Left renal cortex interstitium (tissue), 4 donors: ENCODE results near the gene STARD10. TPM values are rescaled to one million over a fixed set of nuclear protein-coding genes. Genes with fewer than 3 reads are reported as not detected.

Experiments used
- DNase-seq, 4 donors: peaks; one replicate each; pipeline ENCODE4 v3.0.0-alpha.2; 2013; ENCODE audit warnings: low read depth in 4 of 4, low spot score in 2 of 4, missing footprints in 1 of 4
- polyA plus RNA-seq, 4 donors: library from polyadenylated mRNA; unstranded; fragments of 120-200 nt; gene quantifications; one replicate each; pipeline ENCODE4 v1.2.1, GENCODE V29; 2013; ENCODE audit not compliant: insufficient read length in 4 of 4

STARD10 gene
- polyA plus RNA-seq, 4 donors: 70.6 to 84.7 (median 82.3) TPM

DNA sequence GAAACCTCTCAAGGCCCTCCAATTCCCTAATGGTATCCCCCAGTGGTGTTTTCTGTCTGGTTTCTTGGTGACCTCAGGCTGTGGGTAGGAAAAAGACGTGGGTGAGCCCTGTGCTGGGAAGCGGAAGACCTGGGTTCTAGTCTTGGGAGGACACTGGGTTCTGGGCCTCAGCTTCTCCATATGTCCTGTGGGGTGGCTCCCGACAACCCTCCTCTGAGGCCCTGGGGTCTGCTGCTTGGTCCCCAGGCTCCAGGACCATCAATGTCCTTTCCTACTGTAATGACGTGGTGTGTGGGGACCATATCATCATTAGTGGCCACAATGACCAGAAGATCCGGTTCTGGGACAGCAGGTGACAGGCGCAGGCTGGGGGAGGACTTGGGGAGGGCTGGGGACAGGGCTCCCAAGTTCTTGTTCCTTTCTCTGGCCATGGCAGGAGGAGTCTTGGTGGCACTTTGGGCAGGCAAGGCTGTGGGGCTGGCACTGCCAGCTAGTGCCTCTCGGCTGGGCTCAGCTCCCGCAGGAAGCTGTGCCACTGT, 33.2 kb upstream of the STARD10 start:
- no peak for DNase-seq

DNA sequence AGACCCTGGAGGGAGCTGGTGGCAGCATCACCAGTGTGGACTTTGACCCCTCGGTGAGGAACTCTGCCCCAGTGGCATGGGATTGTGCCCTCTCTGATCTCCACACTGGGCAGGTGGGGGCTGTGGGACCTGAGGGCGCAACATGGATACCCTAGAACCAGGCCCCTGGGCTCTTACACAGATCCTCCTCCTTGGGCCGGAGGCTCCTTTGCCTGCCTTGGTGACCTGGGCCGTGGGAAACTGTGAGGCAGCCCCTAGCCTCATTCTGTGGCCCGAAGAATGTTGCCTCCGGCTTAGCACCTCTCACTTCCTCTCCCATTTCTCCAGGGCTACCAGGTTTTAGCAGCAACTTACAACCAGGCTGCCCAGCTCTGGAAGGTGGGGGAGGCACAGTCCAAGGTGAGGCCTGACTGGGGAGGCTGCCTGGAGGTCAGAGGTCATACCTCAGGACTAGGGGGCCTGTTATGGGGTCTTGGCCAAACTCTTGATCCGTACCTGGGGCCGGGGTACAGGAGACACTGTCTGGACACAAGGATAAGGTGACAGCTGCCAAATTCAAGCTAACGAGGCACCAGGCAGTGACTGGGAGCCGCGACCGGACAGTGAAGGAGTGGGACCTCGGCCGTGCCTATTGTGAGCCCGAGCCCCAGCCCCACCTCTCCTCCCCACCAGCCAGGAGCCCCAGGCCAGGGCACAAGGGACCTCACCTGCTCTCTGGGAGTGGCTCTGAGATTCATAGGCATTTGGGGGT, 32.5 kb upstream of the STARD10 start:
- no peak for DNase-seq

DNA sequence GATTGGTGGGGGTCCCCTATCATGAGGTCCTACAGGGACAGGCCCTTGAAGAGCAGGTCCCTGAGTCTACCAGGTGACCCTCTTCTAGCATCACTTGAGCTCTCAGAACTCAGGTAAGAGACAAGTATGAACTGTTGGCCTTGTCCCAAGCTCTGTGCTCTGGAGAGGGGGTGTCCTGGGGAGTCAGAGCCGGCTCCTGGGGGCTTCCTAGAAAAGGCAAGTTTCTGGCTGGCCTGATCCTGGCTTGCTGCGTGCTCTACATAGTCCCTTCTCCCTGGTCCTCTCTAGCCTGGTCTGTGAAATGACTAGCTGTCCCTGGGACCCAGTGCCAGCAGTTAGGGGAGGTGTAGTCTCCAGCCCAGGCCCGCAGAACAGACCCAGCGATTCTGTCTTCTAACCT, 31.8 kb upstream of the STARD10 start:
- no peak for DNase-seq

DNA sequence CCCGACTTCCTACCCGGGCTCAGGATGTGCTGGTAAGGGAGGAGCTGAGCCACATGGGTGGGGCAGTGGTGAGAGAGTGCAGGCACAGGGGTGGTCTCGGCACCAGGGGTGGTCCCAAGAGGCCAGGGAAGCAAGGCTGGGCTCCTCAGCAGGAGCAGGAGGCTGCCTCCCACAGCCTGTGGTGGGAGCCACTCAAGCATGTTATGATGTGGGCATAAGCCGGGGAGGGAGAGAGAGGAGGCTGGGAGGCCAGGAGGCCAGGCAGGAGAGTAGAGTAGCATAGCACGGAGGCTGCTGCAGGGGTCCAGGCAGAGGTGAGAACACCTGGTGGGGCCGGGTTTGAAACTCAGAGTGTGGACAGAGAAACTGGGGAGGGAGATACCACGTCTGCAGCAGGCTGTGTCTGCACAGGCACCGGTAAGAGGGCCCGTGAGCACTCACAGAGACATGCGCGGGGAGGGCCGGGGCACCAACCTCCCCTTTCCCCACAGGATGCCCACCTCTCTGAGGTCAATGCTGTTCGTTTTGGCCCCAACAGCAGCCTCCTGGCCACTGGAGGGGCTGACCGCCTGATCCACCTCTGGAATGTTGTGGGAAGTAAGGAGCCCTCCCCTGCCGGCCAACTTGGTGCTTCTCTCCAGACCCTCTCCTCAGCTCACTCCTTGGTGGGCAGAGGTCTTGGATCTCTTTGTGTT, 31.1 kb upstream of the STARD10 start:
- no peak for DNase-seq

DNA sequence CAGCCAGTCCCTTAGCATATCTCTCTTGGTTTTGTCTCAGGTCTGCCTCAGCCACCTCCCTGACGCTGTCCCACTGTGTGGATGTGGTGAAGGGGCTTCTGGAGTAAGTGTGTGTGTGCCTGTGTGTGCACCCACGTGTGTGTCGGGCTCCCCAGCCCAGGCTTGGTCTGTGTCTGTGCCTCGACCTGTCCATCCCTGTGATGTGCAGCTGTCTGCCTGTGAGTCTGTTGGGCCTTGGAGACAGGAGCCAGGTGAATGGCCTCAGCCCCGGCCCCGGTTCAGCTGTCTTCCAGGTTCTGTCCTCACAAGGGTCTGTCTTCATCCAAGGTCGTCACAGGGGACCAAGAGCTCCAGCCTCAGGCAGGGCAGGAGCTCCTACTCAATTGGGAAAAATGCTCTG, 30.2 kb upstream of the STARD10 start:
- DNase-seq: no peak

DNA sequence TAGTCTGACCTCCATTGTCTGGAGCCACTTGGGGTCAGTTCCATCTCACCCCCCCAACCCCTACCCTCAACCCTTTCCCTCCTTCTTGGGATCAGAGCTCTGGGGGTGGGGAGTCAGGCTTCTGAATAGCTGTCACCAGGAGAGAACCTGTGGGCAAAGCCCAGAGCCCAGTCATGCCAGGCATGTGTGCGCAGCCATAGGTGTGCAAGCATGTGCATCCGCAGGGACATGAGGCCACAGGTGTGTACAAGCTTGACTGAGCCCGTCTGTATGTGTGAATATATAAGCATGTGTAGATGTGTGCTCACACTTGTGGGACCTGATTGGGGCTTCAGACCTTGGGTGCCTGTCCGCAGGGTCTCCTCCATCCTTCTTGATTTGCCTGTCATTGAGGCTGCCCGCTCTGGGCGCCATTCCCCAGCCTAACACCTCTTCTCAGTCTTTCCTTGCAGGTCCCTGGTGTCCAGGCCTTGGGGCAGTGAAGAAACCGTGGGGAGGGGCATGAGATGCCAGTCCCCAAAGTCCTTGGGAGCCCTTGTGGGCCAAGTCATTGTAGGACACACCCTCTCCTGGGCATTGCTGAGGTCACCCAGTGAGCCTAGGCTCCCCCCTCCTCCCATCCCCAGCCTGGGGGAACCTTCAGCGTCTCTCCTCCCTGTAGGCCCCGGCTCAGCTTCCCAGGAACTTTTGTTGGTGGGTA, 29.4 kb upstream of the STARD10 start:
- DNase-seq: no peak

DNA sequence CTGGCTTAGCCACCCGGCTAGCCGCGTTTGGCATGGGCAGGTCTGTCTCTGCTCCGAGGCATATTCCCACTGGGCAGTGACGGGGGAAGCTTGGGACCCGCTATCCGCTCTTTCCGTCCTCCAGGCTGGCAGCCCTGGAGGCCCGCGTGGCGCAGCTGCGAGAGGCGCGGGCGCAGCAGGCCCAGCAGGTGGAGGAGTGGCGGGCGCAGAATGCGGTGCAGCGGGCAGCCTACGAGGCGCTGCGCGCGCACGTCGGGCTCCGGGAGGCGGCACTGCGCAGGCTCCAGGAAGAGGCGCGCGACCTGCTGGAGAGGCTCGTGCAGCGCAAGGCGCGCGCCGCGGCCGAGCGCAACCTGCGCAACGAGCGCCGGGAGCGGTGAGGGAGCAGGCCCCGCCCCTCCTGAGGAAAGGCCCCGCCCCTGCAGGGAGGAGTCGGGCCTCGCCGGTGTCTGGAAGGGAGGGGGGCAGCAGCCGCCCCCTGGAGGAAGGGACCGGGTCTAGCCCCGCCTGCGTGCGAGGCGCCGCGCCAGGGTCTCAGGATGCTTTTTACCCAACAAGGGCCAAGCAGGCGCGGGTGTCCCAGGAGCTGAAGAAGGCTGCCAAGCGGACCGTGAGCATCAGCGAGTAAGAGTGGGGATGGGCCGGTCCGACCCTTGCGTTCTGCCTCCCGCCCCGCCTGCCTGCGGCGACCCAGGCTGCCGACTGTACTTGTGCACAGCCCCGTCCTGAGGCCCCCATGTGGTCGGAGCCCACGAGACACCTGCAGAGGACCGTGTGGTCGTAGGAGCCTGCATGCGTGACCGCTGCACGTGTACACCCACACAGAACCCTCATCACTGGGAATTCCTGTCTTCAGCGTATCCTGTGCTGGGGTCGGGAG, 28.3 kb upstream of the STARD10 start:
- DNase-seq: peak; percentile 79 to 88 (median 84)

DNA sequence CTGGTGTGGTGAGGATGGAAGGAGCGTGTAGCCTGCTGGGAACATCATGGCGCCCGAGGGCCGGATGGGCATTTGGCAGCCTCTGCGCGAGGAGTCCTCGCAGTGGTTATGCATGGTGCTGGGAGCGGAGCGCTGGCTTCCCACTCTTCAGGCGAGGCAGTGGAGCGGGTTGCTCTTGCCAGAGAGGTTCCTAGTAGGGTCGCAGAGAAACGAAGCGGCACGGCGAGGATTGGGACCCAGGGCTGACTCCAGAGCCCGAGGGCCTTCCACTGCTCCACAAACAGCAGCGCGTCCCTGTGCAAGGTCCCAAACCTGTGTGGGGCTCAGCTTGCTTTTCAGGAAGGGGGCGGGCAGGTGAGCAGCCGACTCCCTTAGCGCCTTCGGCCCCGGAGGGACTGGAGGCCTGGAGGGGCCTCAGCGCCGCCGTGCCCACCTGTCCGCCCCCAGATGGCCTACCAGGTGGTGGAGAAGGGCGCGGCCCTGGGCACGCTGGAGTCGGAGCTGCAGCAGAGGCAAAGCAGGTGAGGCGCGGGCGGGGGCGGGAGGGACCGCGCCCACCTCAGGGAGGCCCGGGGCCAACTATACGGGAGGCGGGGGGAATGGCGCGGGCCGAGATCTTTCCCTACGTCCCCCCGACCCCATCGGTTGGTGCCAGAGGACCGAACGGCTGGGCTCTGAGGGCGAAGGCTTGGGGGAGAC, 27.5 kb upstream of the STARD10 start:
- no peak for DNase-seq

DNA sequence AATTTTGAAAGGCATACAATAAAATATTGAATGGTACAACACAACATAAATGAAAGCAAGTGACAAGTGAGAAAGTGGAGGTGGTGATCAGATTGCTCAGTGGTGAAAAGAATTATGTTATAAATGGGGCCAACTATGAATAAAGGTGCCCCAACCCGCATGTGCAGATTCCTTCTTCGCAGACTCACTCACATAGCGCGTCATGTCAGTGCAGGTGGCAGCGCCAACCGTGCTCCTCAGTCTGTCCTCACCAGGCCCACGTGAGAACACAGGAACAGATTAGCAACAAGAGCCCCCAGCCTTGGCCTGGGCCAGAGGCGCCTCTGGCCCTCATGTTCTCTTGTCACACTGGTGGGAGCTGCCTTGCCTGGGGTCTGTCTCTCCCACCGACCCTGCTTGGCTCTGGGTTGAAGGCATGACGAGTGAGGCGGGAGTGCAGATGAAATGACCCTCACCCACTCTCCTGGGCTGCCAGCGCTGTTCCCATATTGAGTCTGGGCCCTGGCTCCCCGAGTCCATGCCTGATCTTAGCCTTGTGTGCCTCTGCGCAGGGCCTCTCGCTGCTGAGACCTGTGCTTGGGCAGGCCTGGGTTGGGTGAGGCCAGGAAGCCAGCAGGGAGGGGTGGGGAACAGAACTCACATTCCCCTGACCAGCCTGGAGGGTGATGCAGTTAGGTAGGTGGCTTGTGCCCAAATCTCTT, 26.7 kb upstream of the STARD10 start:
- no peak for DNase-seq

DNA sequence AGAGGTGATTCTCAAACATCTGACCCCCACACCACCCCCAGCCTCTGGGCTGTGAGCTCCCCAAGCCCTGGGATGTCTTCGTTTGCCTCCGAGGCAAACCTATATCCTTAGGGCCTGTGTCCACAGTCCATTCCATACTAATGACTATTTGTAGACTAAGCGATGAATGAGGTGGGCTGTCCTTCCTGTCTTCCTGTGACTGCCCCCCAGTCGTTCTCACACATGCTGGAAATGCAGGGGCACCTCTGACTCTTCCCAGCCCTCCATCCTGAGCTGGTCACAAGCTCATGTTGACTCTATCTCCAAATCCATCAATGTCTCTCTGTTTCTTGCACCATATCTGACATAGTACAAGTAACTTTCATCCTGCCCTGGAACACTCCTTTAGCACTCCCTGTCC, 25.1 kb upstream of the STARD10 start:
- no peak for DNase-seq

DNA sequence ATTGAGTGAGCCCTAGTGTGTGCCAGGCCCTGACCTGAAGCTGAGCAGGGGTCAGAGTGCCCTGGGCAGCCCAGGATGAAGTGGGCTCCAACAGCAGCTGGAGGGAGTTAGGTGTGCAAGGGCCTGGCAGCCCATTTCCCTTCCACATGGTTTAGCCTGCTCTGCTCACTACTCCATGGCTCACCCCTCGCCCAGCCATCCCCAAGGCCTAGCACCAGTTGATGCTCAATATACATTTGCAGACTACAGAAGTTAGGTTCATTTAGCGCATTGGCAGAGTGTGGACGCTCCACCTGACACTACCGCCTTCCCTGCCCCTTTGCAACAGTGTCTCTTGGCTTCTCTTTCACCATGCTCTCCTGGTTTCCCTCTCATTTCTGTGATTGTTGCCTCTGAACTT, 24.1 kb upstream of the STARD10 start:
- no peak for DNase-seq

DNA sequence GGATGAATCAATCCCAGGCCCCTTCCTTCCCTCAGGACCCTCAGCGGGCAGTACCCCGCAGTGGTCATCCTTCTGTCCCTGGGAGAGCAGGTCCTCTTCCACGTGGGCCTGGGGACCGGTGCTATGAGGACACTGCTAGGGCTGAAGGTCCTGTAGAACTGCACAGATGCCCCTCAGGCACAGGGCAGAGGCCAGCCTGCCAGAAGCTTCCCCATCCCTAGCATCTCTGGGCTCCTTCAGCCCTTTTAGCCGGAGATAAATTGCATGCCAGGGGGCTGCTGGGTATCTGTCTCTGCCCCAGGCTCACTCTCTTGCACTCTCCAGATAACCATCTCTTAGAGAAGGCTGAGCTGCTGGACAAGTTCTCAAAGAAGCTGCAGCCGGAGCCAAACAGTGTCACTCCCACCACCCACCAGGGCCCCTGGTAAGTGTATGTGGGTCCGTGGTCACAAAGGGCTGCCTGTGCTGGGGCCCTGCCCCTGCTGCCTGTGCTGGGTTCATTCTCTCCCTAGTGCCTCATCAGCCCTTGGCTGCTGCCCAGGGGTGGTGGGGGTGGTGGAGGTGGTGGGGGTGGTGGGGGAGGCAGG, 22.6 kb upstream of the STARD10 start:
- DNase-seq: no peak

DNA sequence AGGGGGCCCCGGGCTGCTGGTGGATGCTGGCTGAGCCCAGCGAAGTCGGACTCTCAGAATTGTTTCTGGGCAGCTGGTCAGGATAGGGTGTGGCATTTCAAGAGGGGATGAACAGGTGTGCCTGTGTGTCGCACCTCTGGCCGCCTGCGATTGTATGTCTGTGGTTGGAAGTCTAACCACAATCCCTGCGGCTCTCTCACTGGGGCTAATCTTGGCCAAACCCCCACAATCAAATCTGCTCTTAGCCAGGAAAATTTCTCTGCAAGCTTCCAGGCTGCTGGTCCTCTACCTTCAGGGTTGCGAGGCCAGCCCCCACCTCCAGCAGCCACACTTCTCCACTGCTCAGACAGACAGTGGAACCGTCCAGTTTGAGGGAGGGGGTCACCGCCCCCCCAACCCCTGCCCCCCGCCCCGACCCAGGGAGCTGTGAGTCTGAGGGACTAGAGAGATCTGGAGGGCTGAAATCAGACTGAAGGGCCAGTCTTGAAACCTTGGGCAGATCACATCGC, 21.3 kb upstream of the STARD10 start:
- DNase-seq: no peak

DNA sequence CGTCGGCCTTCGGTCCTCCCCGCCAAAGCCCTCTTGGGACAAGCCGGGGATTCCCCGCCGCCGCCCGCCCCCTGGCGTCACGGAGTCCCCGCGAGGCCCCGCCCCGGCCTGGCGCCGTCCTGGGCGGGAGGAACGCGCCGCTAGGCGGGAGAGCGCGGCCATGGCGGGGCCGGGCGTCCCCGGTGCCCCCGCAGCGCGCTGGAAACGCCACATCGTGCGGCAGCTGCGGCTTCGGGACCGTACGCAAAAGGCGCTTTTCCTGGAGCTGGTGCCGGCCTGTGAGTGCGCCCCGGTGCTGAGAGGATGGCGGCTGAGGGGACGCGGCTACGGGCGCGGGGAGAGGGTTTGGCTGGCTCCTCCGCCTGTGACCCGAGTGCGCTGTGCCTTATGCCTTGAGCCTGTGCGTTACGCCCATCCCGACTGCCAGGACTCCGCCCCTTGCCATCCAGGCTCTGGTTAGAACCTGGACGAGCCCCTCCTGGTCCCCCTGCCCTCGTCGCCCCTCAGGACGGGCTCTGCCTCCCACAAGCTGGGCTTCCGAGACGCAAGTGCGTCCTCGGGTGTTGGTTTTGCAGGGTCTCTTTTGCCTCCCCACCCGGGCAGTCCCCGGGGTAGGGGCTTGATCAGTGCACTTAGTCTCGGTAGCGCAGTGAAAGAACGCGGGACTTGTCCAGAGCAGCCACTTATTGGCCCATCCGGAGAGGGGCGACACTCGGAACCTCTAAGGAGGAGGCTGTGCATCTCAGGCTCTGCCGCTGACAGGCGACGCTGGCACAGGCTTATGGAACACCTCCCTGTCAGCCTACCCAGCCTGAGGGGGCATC, 20.7 kb upstream of the STARD10 start, which contains the start of gene ATG16L2:
Gene ATG16L2, plus strand, starts transcription at position 126 of the 824 bp plus-strand sequence. Its CDS starts 35 bp downstream, at position 161.
- peak in 2 of 4 donors; percentile 80 to 82 for DNase-seq

DNA sequence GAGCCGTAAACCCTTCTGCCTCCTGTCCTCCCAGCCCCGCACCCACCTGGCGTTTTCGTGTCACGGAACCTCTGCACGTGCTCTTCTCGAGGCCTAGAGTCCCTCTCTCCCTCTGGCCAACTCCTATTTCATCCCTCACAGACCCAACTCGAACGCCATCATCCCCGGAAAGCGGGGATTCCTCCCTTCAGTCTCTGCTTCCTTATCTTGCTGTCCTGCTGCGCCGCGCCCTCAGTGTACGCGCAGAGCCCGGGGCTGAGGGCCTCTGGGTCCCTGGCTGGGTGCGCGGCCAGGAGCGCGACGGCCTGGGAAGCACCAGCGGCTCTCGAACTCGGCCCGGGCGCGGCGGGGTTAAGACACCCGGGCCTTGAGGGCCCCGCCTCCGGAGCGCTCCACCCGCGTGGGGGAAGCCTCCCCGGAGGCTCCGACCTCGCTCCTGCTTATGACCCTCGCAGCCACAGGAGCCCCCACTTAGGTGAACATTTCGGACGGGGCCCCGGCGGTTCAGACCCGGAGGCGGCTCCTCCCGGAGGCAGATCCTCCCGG, 20.0 kb upstream of the STARD10 start:
- peak in 3 of 4 donors; percentile 68 to 90 (median 78) for DNase-seq

DNA sequence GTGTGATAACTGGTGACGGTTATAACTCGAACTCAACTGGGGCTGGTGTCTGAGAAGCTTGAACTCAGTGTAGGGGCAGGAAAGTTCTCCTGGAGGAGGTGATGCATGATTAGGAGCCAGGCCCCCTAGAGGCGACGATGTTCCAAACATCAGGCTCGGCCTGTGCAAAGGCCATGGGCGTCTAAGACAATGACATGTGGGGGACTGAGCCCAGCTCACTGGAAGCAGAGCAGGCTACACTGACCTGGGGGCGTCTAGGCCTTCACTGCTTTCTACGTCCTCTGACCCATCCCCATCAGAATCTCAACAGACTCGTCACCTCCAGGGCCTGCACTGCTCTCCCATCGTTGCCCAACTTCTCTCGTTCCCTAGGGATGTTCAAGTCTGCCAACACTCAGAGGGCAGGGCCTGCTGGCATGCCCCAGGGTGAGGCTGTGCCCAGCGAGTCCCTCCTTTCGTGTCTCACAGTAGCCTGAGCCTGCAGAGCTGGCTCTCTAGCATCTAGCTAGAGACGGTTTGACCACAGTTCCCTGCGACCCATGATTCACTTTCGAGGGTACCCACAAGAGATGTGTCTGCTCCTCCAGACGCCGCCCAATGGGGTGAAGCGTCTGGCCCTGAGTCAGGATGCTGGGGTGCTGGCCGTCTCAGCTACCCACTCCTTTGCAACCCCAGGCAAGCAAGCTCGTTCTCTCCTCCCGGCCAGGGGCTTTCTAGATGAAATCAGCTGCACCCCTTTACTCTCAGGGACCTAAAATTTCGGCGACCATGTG, 19.3 kb upstream of the STARD10 start:
- DNase-seq: no peak

DNA sequence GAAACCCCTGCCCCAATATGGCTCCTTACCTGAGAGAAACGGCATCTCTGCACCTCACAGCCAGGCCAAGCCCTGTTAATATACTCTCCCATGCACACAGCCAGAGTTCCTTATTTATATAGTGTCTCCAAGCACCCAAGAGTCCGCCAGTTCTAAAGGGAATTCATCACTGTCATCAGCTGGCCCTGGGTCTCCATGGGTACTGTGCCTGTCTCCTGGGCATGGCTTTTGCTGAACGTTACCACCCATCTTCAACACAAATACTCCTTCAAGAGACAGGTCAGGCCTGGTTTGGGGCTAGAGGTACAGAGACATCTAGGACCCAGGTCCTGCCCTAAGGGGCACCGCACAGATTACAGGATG, 18.7 kb upstream of the STARD10 start:
- DNase-seq: no peak
